IPS-18c (cell line): Measurements from ENCODE around the gene TMEM63B.
"Not testable (repeated sequence)": the region's sequence is repeated elsewhere in the genome, so short reads cannot be mapped to it uniquely, and the experiment has no call there.

Source experiments
- H3K4me3 ChIP-seq: 2 replicates; pipeline ENCODE4 v1.7.0; 2013; ENCODE audit warnings: low read depth, mild to moderate bottlenecking, low read length, moderate library complexity; ENCODE audit not compliant: insufficient read depth
- H3K9me3 ChIP-seq: one replicate; pipeline ENCODE4 v1.6.1; 2013; ENCODE audit warnings: mild to moderate bottlenecking, low read length, moderate library complexity; ENCODE audit not compliant: control insufficient read depth, insufficient read depth

TMEM63B gene

DNA sequence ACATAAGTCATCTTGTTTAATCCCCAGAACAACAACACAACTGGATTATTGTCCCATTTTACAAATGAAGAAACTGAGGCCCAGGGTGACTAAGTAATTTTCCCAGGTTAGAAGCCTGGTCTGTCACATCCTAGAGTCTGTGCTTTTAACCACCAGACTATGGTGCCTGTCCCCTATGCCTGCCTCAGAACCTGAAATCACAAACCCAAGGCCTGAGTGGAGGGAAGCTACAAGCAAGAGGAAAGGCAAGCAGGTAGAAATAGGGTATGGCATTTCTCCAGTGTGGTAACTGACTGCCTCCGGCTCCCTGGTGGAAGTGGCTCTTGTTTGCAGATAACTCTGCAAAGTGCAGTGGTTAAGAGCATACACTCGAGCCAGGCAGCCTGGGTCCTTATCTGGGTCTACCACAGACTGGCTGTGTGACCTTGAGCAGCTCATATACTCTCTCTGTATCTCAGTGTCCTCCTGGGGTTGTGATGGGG, 2.5 kb downstream of the TMEM63B start:
- Histone ChIP-seq H3K9me3 (no peaks in the 10 kb centered on the region), H3K4me3 (no peak overlapping the region)

- Histone ChIP-seq H3K4me3 (no peak overlapping the region), H3K9me3 (no peaks in the 10 kb centered on the region)
Observed at GRCh38 chr6:44131892-44132291, 4.5 kb downstream of the TMEM63B start.

DNA sequence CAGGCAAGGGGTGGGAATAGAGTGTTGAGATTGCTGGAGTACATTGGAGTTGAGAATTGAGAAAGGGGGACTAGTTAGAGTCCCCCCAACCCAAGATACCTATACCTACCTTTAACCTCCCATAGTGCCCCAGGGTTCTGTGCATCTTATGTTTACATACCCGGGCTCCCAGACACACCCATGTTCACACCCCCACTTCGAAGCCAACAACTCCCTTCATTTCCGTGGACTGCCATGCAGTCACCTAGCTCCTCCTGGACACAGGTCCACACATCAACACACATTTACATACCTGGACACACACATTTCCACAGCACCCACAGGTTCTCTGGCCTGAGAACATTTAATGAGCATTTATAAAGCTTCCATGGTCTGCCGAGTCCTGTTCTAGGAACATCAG, 5.1 kb downstream of the TMEM63B start:
- Histone ChIP-seq H3K4me3 (no peak overlapping the region), H3K9me3 (no peaks in the 10 kb centered on the region)

GRCh38 chr6:44133003-44133931, 5.9 kb downstream of the TMEM63B start:
- no peaks in the 10 kb centered on the region for H3K9me3 ChIP-seq
- H3K4me3 ChIP-seq: peak overlapping the region; percentile 29; the same call in 1 of the 2 replicates

GRCh38 chr6:44133981-44134711, 6.8 kb downstream of the TMEM63B start:
- Histone ChIP-seq H3K4me3 (no peak overlapping the region), H3K9me3 (no peaks in the 10 kb centered on the region)

DNA sequence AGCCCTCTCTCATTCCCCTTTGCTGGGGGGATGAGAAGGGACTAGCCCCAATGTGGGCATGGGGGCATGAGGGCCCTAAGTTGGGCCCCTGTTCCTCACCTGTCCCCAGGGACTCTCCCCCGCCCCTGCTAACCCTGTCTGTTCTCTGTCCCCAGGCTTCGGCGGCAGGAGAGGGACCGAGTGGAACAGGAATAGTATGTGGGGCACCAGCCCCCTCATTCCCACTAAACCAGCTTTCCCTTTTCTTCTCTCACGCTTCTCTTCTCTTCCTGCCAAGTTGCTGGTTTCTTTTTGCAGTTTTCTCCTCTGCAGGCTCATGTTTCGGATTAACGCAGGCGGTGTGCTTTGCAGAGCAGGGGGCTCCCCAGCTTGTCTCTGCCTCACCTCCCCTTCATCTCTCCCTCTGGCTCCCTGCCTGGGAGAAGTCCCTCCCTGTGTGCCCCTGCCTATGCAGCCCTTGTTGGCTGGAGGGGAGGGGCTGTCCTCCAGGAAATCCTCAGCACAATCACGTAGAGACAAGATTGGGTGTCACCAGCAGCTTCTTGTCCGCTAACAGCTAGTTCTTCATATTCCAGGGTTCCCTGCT, 7.9 kb downstream of the TMEM63B start:
- no peak overlapping the region for H3K4me3 ChIP-seq

DNA sequence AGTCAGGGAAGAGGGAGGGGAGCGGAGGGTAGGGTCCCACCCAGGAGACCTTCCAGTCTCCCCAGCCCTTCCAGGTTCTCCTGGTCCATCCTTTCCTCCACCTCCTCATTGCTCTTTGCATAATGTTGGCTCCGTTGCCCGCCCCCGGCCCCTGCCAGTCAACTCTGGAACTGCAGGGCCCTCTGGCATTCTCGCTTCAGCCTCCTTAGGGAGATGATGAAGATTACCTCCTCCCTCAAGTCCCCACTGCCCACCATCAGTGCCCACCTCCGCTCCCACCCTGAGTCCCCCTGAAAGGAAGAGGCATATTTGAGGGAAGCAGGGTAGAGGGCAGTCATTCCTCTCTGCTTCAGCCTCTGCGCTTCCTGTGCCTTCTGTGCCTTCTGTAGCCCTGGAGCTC, 8.5 kb downstream of the TMEM63B start:
- no peak overlapping the region for H3K4me3 ChIP-seq

More for the DNA sequence above, 7.9 kb downstream of the TMEM63B start:
- H3K9me3 ChIP-seq: no peaks in the 10 kb centered on the region

DNA sequence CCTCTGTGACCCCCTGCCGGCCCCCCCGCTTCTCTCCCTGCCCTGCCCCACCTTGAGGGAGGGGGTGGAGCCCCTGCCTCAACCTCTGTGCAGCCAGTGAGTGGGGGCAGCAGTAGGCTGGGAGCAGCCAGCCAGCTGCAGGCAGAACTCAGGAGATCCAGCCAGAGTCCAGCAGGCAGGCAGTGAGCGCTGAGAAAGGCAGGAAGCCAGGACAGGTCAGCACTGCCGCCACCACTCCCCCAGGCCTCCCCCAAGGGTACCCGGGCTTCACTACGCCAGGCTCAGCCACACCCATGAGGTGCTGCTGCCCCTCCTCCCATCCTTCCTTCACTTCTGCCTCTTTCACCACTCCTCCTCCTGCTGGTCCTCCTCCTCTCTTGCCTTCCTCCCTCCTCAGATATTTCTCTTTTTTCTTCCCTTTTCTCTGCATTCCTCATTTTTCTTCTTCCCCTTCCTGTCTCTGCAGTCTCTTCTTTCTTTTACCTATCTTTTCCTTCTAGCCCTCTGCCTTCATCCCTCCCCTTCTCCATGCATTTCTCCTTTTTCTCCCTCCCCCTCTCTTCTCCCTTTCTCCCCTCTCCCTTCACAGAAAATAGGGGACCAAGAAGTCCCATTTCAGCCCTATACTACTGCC, 11.5 kb downstream of the TMEM63B start:
- H3K4me3 ChIP-seq: no peak overlapping the region
- no peaks in the 10 kb centered on the region for H3K9me3 ChIP-seq

More for the DNA sequence above, 8.5 kb downstream of the TMEM63B start:
- H3K9me3 ChIP-seq: no peaks in the 10 kb centered on the region

DNA sequence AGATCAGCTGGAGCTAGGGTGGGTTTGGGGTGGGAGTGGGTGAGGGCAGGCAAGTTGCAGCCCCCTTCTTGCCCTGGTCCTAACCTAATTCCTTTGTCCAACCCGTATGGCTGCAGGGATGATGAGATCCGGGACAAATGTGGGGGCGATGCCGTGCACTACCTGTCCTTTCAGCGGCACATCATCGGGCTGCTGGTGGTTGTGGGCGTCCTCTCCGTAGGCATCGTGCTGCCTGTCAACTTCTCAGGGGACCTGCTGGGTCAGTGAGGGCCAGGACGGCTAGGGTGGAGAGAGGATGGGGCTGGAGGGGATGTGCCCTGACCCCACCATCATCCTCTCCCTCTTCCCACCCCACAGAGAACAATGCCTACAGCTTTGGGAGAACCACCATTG, 12.0 kb downstream of the TMEM63B start:
- Histone ChIP-seq H3K9me3 (no peaks in the 10 kb centered on the region), H3K4me3 (no peak overlapping the region)

- Histone ChIP-seq H3K4me3 (no peak overlapping the region), H3K9me3 (no peaks in the 10 kb centered on the region)
Observed at GRCh38 chr6:44142835-44143234, 15.5 kb downstream of the TMEM63B start.

GRCh38 chr6:44143731-44144130, 16.4 kb downstream of the TMEM63B start:
- Histone ChIP-seq H3K4me3 (no peak overlapping the region), H3K9me3 (no peaks in the 10 kb centered on the region)

- H3K4me3 ChIP-seq, H3K9me3 ChIP-seq: not testable (repeated sequence)
Observed at GRCh38 chr6:44144536-44144935, 17.2 kb downstream of the TMEM63B start.

DNA sequence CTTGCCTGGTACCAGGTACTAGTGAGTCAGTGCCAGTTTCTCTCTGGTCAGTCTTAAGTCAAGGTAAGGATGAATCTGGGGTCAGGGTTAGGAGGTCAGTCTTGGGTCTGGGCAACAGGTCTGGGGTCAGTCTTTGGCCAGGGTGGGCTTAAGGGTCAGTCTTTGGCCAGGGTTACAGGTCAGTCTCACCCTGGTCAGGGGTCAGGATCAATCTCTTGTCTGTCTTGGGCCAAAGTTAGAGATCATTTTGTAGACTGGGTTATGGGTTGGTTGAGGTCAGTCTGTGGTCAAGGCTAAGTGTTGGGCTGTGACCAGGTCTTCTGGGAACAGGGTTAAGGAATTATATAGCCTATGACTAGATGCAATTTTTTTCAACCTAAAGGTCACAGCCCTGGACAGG, 18.5 kb downstream of the TMEM63B start:
- H3K9me3 ChIP-seq: no peaks in the 10 kb centered on the region

GRCh38 chr6:44146685-44147084, 19.3 kb downstream of the TMEM63B start:
- H3K4me3 ChIP-seq: no peak overlapping the region

More for the DNA sequence above, 18.5 kb downstream of the TMEM63B start:
- no peak overlapping the region for H3K4me3 ChIP-seq

DNA sequence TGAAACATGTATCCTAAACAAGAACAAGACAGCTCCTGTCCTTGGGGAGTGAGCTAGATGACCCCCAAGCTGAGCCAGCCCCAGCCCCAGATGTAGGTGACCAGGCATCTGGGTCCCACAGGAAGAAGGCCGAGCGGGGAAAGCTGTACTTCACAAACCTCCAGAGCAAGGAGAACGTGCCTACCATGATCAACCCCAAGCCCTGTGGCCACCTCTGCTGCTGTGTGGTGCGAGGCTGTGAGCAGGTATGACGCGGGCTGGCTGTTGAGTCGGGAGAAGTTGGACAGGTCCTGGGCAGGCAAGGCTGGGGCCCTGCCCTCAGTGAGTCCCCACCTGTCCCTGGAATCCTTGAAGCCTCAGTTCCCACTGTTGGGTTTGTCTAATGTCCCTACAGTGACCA, 19.9 kb downstream of the TMEM63B start:
- Histone ChIP-seq H3K4me3 (no peak overlapping the region), H3K9me3 (no peaks in the 10 kb centered on the region)

More at GRCh38 chr6:44146685-44147084, 19.3 kb downstream of the TMEM63B start:
- H3K9me3 ChIP-seq: no peaks in the 10 kb centered on the region

DNA sequence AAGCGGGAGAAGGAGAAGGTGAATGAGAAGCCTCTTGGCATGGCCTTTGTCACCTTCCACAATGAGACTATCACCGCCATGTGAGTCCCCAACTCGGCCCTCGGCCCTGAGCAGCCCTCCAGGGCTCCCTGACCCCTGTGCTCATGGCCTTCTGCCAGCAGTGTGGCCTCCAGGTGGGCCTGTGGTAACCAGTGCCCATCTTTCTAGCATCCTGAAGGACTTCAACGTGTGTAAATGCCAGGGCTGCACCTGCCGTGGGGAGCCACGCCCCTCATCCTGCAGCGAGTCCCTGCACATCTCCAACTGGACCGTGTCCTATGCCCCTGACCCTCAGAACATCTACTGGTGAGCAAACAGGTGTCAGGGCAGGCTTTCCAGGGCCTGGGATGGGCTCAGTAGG, 21.0 kb downstream of the TMEM63B start:
- Histone ChIP-seq H3K4me3 (no peak overlapping the region), H3K9me3 (no peaks in the 10 kb centered on the region)

GRCh38 chr6:44149369-44150012, 22.1 kb downstream of the TMEM63B start:
- Histone ChIP-seq H3K9me3 (no peaks in the 10 kb centered on the region), H3K4me3 (no peak overlapping the region)
